ENCODE data around the gene AP1S2.
A peak's percentile ranks its signal among the peaks of the same experiment; 100 is the strongest.

Gene AP1S2

DNA sequence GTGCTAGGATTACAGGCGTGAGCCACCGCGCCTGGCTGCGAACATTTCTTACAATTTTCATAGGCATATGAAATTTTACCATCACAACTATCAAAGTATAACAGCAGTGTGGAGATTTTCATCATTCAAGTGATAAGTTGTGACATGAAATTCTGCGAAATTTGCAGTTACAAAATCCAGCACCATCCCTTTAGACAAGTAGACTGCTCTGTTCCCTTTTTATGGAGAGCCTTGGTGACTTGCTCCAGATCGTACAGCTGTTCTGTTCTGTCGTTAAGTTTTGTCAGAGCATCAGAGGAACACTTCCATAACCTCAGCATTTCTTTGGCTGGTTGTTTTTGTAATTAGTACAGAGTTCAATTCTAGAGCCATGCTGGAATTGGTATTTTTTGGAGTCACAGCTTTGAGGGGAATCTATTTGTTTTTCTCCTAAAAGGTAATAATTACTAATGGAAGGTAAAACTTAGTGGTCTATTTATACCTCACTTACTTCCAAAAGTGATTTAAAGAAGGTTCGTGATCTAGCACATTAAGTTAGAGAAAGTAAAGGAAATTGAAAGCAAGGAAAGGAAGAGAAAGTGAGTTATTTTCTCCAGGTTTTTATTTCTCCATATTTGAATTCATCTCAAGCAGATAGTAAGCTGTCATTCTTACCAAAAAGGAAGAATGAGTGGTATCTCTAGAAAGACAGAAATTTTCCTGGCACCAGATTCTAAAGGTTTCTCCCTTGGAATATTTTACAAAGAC, 42.2 kb downstream of the AP1S2 start:
- H3K9me3 ChIP-seq (ENCODE audit: control insufficient read depth, insufficient read depth, low read depth, low read length) = no peaks in the 10 kb centered on the region
- H3K4me3 ChIP-seq (ENCODE audit: low read depth, low read length) = no peak overlapping the region
- H3K9ac ChIP-seq (ENCODE audit: low read length) = no peak overlapping the region
- no peak overlapping the region for H3K27ac ChIP-seq (ENCODE audit: low read depth, low read length)
- no peaks in the 10 kb centered on the region for H3K27me3 ChIP-seq (ENCODE audit: control insufficient read depth, insufficient read depth, low read length)
- peaks cover 71% of the 10 kb centered on the region for H3K36me3 ChIP-seq (ENCODE audit: control insufficient read depth, insufficient read depth, low read length)
- peaks cover 20% of the 10 kb centered on the region for H3K4me1 ChIP-seq (ENCODE audit: control insufficient read depth, insufficient read depth, low read length)

- no peaks in the 10 kb centered on the region for H3K9me3 ChIP-seq (ENCODE audit: control insufficient read depth, insufficient read depth, low read depth, low read length)
- no peak overlapping the region for H3K4me3 ChIP-seq (ENCODE audit: low read depth, low read length)
- H3K4me1 ChIP-seq (ENCODE audit: control insufficient read depth, insufficient read depth, low read length) = no peaks in the 10 kb centered on the region
- no peak overlapping the region for H3K9ac ChIP-seq (ENCODE audit: low read length)
- peaks cover 73% of the 10 kb centered on the region for H3K36me3 ChIP-seq (ENCODE audit: control insufficient read depth, insufficient read depth, low read length)
- no peaks in the 10 kb centered on the region for H3K27me3 ChIP-seq (ENCODE audit: control insufficient read depth, insufficient read depth, low read length)
- no peak overlapping the region for H3K27ac ChIP-seq (ENCODE audit: low read depth, low read length)
These were observed 46.4 kb downstream of the AP1S2 start for GRCh38 chrX:15808254-15808653.

- Histone ChIP-seq H3K4me1 (ENCODE audit: control insufficient read depth, insufficient read depth, low read length) (no peaks in the 10 kb centered on the region), H3K9me3 (ENCODE audit: control insufficient read depth, insufficient read depth, low read depth, low read length) (no peaks in the 10 kb centered on the region), H3K27me3 (ENCODE audit: control insufficient read depth, insufficient read depth, low read length) (no peaks in the 10 kb centered on the region), H3K4me3 (ENCODE audit: low read depth, low read length) (no peak overlapping the region), H3K27ac (ENCODE audit: low read depth, low read length) (no peak overlapping the region), H3K36me3 (ENCODE audit: control insufficient read depth, insufficient read depth, low read length) (peaks cover 64% of the 10 kb centered on the region), H3K9ac (ENCODE audit: low read length) (no peak overlapping the region)
These were observed 50.0 kb downstream of the AP1S2 start for GRCh38 chrX:15804563-15804962.

DNA sequence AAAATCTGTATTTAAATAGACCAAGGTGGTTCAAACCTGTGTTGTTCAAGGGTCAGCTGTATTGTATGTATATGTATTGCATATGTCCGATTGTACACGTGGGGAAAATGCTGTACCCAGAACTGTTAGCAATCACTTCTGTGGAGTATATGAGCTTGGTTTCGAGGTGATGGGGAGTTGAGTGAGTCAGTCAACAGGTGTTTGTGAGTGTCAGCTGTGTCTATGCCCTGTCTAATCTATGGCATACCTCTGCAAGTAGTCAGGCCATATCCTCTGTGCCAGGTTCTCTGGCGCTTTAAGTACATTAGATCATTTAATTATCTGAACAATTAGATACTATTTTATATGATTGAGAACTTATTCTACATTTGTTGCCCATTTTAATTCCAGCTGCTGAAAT, 56.9 kb downstream of the AP1S2 start:
- no peaks in the 10 kb centered on the region for H3K27me3 ChIP-seq (ENCODE audit: control insufficient read depth, insufficient read depth, low read length)
- no peak overlapping the region for H3K9ac ChIP-seq (ENCODE audit: low read length)
- H3K4me1 ChIP-seq (ENCODE audit: control insufficient read depth, insufficient read depth, low read length) = no peaks in the 10 kb centered on the region
- no peaks in the 10 kb centered on the region for H3K9me3 ChIP-seq (ENCODE audit: control insufficient read depth, insufficient read depth, low read depth, low read length)
- H3K4me3 ChIP-seq (ENCODE audit: low read depth, low read length) = no peak overlapping the region
- peaks cover 50% of the 10 kb centered on the region for H3K36me3 ChIP-seq (ENCODE audit: control insufficient read depth, insufficient read depth, low read length)
- H3K27ac ChIP-seq (ENCODE audit: low read depth, low read length) = no peak overlapping the region

DNA sequence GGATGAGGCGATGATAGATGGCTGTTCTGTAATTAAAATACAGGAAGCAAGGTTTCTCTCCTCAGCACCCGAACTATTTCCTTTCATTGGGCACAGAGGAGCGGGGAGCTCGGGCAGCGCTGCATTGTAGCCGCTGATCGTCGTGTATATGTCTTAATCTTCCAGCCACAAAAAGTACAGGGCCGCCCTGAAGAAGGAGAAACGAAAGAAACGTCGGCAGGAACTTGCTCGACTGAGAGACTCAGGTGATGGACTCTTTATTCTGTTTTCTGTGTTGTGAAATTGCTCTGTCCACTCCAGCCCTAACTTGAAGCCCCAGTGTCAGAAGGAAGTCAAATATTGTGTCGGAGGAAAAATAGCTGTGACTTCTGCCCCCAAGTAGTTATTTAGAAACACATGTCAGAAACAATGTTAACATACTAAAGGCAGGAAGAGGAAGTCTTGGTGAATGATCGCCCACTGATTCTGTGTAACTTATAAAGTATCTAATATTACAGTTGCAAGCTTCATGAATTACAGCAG, 63.8 kb downstream of the AP1S2 start:
- Histone ChIP-seq H3K9me3 (ENCODE audit: control insufficient read depth, insufficient read depth, low read depth, low read length) (no peaks in the 10 kb centered on the region), H3K4me3 (ENCODE audit: low read depth, low read length) (peak overlapping the region; percentile 98), H3K4me1 (ENCODE audit: control insufficient read depth, insufficient read depth, low read length) (peaks cover 8% of the 10 kb centered on the region), H3K9ac (ENCODE audit: low read length) (peak overlapping the region; percentile 90), H3K36me3 (ENCODE audit: control insufficient read depth, insufficient read depth, low read length) (peaks cover 24% of the 10 kb centered on the region), H3K27ac (ENCODE audit: low read depth, low read length) (peak overlapping the region; percentile 22; the same call in 1 of the 2 replicates), H3K27me3 (ENCODE audit: control insufficient read depth, insufficient read depth, low read length) (no peaks in the 10 kb centered on the region)

GRCh38 chrX:15789979-15790768, 64.4 kb downstream of the AP1S2 start, which contains the start of gene ZRSR2:
TSS of gene ZRSR2 (plus strand) at chrX:15790484. CDS start at chrX:15790496, 12 bp downstream.
- Histone ChIP-seq H3K4me1 (ENCODE audit: control insufficient read depth, insufficient read depth, low read length) (peaks cover 8% of the 10 kb centered on the region), H3K9me3 (ENCODE audit: control insufficient read depth, insufficient read depth, low read depth, low read length) (no peaks in the 10 kb centered on the region), H3K36me3 (ENCODE audit: control insufficient read depth, insufficient read depth, low read length) (peaks cover 20% of the 10 kb centered on the region), H3K4me3 (ENCODE audit: low read depth, low read length) (peak within 1 kb of the TSS; percentile 98), H3K27ac (ENCODE audit: low read depth, low read length) (peak within 1 kb of the TSS; percentile 22; the same call in 1 of the 2 replicates), H3K27me3 (ENCODE audit: control insufficient read depth, insufficient read depth, low read length) (no peaks in the 10 kb centered on the region), H3K9ac (ENCODE audit: low read length) (peak within 1 kb of the TSS; percentile 90)

GRCh38 chrX:15786915-15787314, 67.7 kb downstream of the AP1S2 start:
- Histone ChIP-seq H3K4me3 (ENCODE audit: low read depth, low read length) (no peak overlapping the region), H3K4me1 (ENCODE audit: control insufficient read depth, insufficient read depth, low read length) (peaks cover 8% of the 10 kb centered on the region), H3K36me3 (ENCODE audit: control insufficient read depth, insufficient read depth, low read length) (peaks cover 3% of the 10 kb centered on the region; the same call in 1 of the 2 replicates), H3K27me3 (ENCODE audit: control insufficient read depth, insufficient read depth, low read length) (no peaks in the 10 kb centered on the region), H3K9ac (ENCODE audit: low read length) (no peak overlapping the region), H3K9me3 (ENCODE audit: control insufficient read depth, insufficient read depth, low read depth, low read length) (no peaks in the 10 kb centered on the region), H3K27ac (ENCODE audit: low read depth, low read length) (no peak overlapping the region)

GRCh38 chrX:15785176-15785750, 69.3 kb downstream of the AP1S2 start:
- H3K9ac ChIP-seq (ENCODE audit: low read length) = no peak overlapping the region
- H3K36me3 ChIP-seq (ENCODE audit: control insufficient read depth, insufficient read depth, low read length) = peaks cover 7% of the 10 kb centered on the region
- H3K27ac ChIP-seq (ENCODE audit: low read depth, low read length) = no peak overlapping the region
- H3K4me1 ChIP-seq (ENCODE audit: control insufficient read depth, insufficient read depth, low read length) = peaks cover 3% of the 10 kb centered on the region
- H3K9me3 ChIP-seq (ENCODE audit: control insufficient read depth, insufficient read depth, low read depth, low read length) = no peaks in the 10 kb centered on the region
- no peak overlapping the region for H3K4me3 ChIP-seq (ENCODE audit: low read depth, low read length)
- H3K27me3 ChIP-seq (ENCODE audit: control insufficient read depth, insufficient read depth, low read length) = no peaks in the 10 kb centered on the region

DNA sequence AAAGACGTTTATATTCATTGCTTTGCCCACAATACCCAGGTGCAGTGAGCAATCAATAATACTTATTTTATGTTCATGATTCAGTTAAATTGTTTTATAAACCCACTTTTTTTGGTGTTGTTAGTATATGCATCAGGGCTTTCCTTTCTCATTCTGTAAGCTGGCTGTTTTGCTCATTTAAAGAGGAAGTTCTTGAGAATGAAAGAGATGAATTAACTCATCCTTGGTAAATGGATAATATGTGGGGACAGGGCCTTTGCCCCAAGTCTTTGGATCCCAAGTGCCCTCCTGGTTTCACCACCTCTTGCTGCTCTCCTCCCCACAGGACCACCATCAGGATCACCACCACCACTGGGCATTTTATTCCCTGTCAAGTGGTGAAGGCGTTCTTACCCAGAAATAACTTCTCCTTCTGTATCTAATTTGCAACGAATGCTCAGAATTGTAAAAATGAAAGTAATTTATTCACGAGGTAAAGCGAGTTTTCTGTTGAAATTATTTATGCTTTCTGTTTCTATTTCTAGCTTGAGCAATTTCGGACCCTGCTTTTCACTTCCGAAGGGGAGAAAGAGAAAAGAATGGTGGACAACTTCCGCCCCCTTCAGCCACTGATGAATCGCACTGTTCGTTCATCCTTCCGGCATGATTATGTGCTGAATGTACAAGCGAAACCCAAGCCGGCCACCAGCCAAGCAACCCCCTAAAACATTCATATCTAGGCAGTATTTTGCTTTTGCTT, 72.5 kb downstream of the AP1S2 start:
- H3K9ac ChIP-seq (ENCODE audit: low read length) = no peak overlapping the region
- no peaks in the 10 kb centered on the region for H3K9me3 ChIP-seq (ENCODE audit: control insufficient read depth, insufficient read depth, low read depth, low read length)
- H3K27ac ChIP-seq (ENCODE audit: low read depth, low read length) = no peak overlapping the region
- H3K36me3 ChIP-seq (ENCODE audit: control insufficient read depth, insufficient read depth, low read length) = peaks cover 17% of the 10 kb centered on the region
- no peaks in the 10 kb centered on the region for H3K27me3 ChIP-seq (ENCODE audit: control insufficient read depth, insufficient read depth, low read length)
- no peak overlapping the region for H3K4me3 ChIP-seq (ENCODE audit: low read depth, low read length)
- H3K4me1 ChIP-seq (ENCODE audit: control insufficient read depth, insufficient read depth, low read length) = no peaks in the 10 kb centered on the region
